Tibial nerve (tissue), 4 donors: ENCODE measurements around the gene IL1R1. TPM values are rescaled to one million over a fixed set of nuclear protein-coding genes. Genes with fewer than 3 reads are reported as not detected.
A peak's percentile ranks its signal among the peaks of the same experiment; 100 is the strongest.

ENCODE experiments used
- DNase-seq, 2 donors: peaks; one replicate each; pipeline ENCODE4 v3.0.0-alpha.2; 2019; ENCODE audit warnings: low spot score in 2 of 2
- H3K27ac ChIP-seq, 4 donors: fragments of 200-600 bp; sonication (generic) in 3 of 4; one replicate each; pipeline ENCODE4 v1.5.1; 2017 to 2019; ENCODE audit warnings: mild to moderate bottlenecking in 1 of 4
- H3K27me3 ChIP-seq, 2 donors: fragments of 200-600 bp; sonication (generic) in 1 of 2; one replicate each; pipeline versions ENCODE4 v1.5.1 to v1.6.0; 2017 to 2019
- H3K36me3 ChIP-seq, 3 donors: fragments of 200-600 bp; sonication (generic); one replicate each; pipeline ENCODE4 v1.5.1; 2018 to 2019
- H3K4me1 ChIP-seq, 4 donors: fragments of 200-600 bp; sonication (generic) in 3 of 4; one replicate each; pipeline ENCODE4 v1.5.1; 2017 to 2019
- H3K4me3 ChIP-seq, 4 donors: fragments of 200-600 bp; sonication (generic) in 3 of 4; one replicate each; pipeline ENCODE4 v1.5.1; 2017 to 2019; ENCODE audit warnings: mild to moderate bottlenecking in 1 of 4, moderate library complexity in 1 of 4
- H3K9me3 ChIP-seq, 4 donors: fragments of 200-600 bp; sonication (generic) in 3 of 4; one replicate each; pipeline ENCODE4 v1.5.1; 2017 to 2019
- EP300 ChIP-seq, 2 donors: sonication (generic); formaldehyde crosslinking; IDR thresholded peaks; one replicate each; pipeline ENCODE4 v1.6.1; 2017; ENCODE audit warnings: antibody characterized with exemption in 2 of 2, mild to moderate bottlenecking in 1 of 2
- POLR2A ChIP-seq, 2 donors: fragments of 450-650 bp; IDR thresholded peaks; one replicate each; pipeline ENCODE4 v1.6.1; 2017; ENCODE audit warnings: antibody characterized with exemption in 2 of 2, mild to moderate bottlenecking in 2 of 2, moderate library complexity in 2 of 2
- WGBS, 2 donors: methylation state at CpG; one replicate each; pipeline ENCODE4 v1.1.5; 2018; 5-methylcytosine and 5-hydroxymethylcytosine counted together
- total RNA-seq, 4 donors: library from RNA; depleted of rRNA; stranded (reverse); fragments of >200 nt; gene quantifications; one replicate each; pipeline ENCODE4 v1.1.0, GENCODE V29; 2016
- TF ChIP-seq, protein P1 (sequence below), 5 experiments: fragments of 200-600 bp in 3 of 5; fragments of 450-650 bp in 2 of 5; sonication (generic) in 3 of 5; IDR thresholded peaks; one replicate each; pipeline ENCODE4 v1.5.1; 2016 to 2019; ENCODE audit warnings: antibody characterized with exemption in 5 of 5, mild to moderate bottlenecking in 3 of 5, moderate library complexity in 2 of 5

IL1R1 gene
- total RNA-seq, 4 donors from 2014 or later, result 29.5 to 81.2 (median 57.4) TPM

DNA sequence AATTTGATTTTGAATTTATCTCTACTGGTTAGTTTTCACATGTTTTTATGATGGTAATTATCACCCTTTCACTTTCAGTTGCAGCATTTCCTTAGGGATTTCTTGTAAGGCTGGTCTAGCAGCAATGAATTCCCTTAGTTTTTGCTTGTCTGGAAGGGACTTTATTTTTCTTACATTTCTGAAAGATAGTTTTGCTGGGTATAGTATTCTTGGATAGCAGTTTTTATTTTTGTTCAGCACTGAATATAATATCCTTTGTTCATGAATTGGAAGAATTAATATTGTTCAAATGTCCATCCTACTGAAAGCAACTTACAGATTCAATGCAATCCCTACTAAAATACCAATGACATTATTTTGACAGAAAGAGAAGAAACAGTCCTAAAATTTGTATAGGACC lies 74.5 kb downstream of the IL1R1 start:
- Histone ChIP-seq H3K36me3 (no peaks in the 10 kb centered on the region), H3K4me1 (no peaks in the 10 kb centered on the region)

DNA sequence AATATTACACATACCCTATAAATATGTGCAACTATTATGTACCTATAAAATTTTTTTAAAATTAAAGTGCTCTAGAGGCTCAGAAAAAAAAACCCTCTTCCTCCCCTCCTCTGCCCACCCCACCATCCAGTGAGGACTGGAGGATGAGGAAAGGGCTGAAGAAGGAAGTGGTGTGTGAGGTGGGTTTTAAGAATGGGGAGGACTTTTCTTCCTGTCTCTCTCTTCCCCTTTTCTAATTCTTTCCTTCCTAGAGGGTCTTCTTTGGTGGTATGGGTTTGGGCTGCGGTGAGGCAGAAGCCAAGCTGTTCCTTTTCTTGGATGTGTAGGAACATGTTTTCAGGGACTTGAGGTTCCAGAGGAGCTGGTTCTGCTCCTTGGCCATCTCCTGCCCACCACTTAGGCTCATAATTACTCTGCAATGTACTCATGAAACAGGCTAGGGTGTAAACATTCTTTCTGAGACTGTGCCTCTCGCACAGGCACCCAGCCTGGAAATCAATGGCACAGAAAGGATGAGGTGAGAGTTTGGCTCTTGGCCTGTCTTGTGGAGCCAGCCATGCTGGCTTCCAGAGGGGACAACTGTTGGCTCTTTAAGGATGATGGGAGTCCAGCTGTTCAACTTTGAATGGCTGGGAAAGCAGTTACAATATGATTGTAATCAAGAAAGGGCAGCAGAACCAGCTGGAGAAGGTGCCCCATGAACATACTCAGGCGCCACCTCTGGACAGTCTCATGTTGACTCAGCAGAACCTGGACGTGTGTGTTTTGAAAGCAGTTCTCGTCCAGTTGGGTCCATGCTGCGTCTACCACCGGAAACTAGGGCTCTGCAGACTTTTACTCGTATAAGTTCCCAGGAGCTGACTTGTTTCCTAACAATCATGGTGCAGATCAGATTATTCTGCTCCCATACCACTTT lies 82.5 kb downstream of the IL1R1 start:
- no peak for DNase-seq
- no peaks in the 10 kb centered on the region for H3K36me3 ChIP-seq
- no peak overlapping the region for H3K27ac ChIP-seq
- H3K4me1 ChIP-seq, result peaks cover 4 to 37% (median 21%) of the 10 kb centered on the region in 4 donors
- H3K4me3 ChIP-seq, result no peak overlapping the region
- H3K9me3 ChIP-seq, result no peaks in the 10 kb centered on the region
- 80 to 88% methylated on average over 8 of the region's 8 CpGs for WGBS, 2 donors
- TF ChIP-seq POLR2A (IDR thresholded peaks at IDR 0.05) (no peak), EP300 (IDR thresholded peaks at IDR 0.05) (no peak)
- TF ChIP-seq, protein P1, sequence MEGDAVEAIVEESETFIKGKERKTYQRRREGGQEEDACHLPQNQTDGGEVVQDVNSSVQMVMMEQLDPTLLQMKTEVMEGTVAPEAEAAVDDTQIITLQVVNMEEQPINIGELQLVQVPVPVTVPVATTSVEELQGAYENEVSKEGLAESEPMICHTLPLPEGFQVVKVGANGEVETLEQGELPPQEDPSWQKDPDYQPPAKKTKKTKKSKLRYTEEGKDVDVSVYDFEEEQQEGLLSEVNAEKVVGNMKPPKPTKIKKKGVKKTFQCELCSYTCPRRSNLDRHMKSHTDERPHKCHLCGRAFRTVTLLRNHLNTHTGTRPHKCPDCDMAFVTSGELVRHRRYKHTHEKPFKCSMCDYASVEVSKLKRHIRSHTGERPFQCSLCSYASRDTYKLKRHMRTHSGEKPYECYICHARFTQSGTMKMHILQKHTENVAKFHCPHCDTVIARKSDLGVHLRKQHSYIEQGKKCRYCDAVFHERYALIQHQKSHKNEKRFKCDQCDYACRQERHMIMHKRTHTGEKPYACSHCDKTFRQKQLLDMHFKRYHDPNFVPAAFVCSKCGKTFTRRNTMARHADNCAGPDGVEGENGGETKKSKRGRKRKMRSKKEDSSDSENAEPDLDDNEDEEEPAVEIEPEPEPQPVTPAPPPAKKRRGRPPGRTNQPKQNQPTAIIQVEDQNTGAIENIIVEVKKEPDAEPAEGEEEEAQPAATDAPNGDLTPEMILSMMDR (IDR thresholded peaks at IDR 0.05), result no peak
- H3K27me3 ChIP-seq, result no peaks in the 10 kb centered on the region

More for the DNA sequence above, 74.5 kb downstream of the IL1R1 start:
- TF ChIP-seq EP300 (IDR thresholded peaks at IDR 0.05) (no peak), POLR2A (IDR thresholded peaks at IDR 0.05) (no peak)
- TF ChIP-seq, protein P1 (IDR thresholded peaks at IDR 0.05), result no peak
- Histone ChIP-seq H3K27ac (no peak overlapping the region), H3K27me3 (no peaks in the 10 kb centered on the region), H3K4me3 (no peak overlapping the region), H3K9me3 (peaks cover 0 to 34% (median 10%) of the 10 kb centered on the region in 4 donors)
- DNase-seq, result no peak

DNA sequence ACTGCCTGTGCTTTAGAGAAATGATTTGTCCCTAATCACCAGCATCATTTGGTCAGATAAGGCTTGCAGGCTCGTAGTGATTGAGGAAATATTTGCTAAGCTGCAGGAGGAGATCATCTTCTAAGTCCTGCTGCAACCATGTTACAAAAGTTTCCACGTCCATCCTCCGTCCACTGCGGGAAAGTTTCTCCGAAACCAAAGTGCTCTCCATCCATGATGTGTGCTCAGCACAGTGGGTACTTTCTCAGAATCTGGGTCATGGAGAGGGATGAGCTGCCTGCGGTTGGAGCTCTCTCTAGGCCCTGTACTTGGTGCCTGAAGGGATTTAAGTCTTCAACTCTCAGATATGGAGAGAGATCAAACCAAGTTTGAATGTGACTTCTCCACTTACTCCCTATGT lies 83.6 kb downstream of the IL1R1 start:
- Histone ChIP-seq H3K9me3 (no peaks in the 10 kb centered on the region), H3K4me3 (no peak overlapping the region), H3K27ac (peak overlapping the region; percentile 83 to 96 (median 94)), H3K4me1 (peaks cover 4 to 37% (median 21%) of the 10 kb centered on the region in 4 donors), H3K27me3 (no peaks in the 10 kb centered on the region), H3K36me3 (no peaks in the 10 kb centered on the region)
- TF ChIP-seq EP300 (IDR thresholded peaks at IDR 0.05) (no peak), POLR2A (IDR thresholded peaks at IDR 0.05) (no peak)
- TF ChIP-seq, protein P1 (IDR thresholded peaks at IDR 0.05), result no peak
- 90 to 95% methylated on average over 6 of the region's 6 CpGs for WGBS, 2 donors
- no peak for DNase-seq

DNA sequence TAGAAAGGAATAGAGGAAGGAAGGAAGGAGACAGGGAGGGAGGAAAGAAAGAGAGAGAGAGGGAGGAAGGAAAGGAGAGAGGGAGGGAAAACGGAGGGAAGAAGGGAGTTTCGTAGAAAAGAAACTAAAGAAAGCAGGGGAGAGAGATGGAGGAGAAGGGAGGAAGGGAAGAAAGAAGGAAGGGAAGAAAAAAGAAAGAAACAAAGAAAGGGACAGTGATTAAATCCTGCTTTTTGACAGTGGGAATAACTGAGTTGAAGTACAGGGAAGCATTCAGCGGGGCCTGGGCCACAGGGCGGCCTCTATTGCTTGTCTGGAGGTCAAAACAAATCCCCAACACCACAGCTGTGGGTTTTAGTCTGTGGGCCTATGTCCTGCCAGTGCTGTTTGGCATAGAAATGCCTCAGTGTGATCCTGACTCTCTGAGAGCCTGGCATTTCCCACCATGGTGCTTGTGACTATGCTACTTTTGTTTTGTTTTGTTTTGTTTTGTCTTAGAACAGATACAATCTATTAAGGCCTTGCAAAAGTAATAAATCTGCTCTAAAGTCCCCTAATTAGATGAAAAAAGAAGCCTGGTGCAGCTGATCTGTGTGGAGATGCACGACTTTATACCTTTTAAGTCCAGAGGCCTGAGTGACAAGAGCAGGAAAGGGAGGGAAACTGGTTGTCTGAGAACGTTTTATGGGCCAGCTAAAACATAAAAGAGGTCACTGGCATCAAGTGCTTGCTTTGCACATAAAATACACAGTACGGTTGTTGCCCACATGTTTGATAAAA lies 84.3 kb downstream of the IL1R1 start:
- Histone ChIP-seq H3K4me1 (peaks cover 4 to 37% (median 21%) of the 10 kb centered on the region in 4 donors), H3K4me3 (no peak overlapping the region), H3K36me3 (no peaks in the 10 kb centered on the region), H3K27ac (peak overlapping the region; percentile 83 to 96 (median 94)), H3K9me3 (no peaks in the 10 kb centered on the region), H3K27me3 (no peaks in the 10 kb centered on the region)
- WGBS, 2 donors, result 42% methylated on average over 7 of the region's 7 CpGs
- TF ChIP-seq EP300 (IDR thresholded peaks at IDR 0.05), result no peak
- DNase-seq, result no peak

DNA sequence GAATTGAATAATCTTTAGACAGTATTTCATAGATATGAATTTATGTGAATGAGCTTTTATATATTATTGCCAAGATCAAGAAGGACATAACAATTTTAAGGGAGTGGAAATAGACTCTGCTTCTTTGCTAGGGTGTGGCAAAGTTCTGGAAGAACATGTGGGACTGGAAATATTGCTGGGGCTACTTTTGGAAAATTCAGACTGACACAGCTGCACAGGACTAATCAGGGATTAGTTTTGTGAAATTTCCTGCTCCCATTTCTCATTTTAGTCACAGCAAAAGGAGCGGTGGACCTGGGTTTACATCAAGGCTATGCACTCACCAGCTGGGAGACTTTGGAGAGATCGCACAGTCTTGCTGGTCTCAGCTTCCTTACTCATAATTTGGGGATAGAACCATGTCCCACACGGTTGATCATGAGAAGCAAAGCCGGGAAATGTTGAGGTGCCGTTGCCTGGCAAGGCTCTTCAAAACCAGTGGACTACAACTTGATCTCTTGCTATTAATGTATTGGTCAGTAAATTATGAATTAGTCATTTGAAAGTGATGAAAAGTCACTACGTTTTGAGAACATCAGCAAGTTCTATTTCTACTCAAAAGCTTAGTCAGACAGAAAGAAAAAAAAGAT lies 86.7 kb downstream of the IL1R1 start:
- Histone ChIP-seq H3K4me3 (no peak overlapping the region), H3K27ac (peak overlapping the region in 3 of 4 donors; percentile 13 to 96 (median 94)), H3K4me1 (peaks cover 4 to 37% (median 21%) of the 10 kb centered on the region in 4 donors), H3K9me3 (no peaks in the 10 kb centered on the region), H3K27me3 (no peaks in the 10 kb centered on the region), H3K36me3 (no peaks in the 10 kb centered on the region)
- WGBS, 2 donors, result 84 to 91% methylated on average over 6 of the region's 6 CpGs
- no peak for DNase-seq
- TF ChIP-seq POLR2A (IDR thresholded peaks at IDR 0.05) (no peak), EP300 (IDR thresholded peaks at IDR 0.05) (no peak)
- TF ChIP-seq, protein P1 (IDR thresholded peaks at IDR 0.05), result no peak
